Melanocyte of skin (primary cell): ENCODE results near the gene MSH4. TPM values are rescaled to one million over a fixed set of nuclear protein-coding genes. Genes with fewer than 3 reads are reported as not detected.

ENCODE experiments used
- small RNA-seq, 2 donors: library from RNA; depleted of rRNA; stranded (forward); fragments of <200 nt; gene quantifications; one replicate each; pipeline ENCODE3, GENCODE V24; 2012
- total RNA-seq, 2 donors: library from RNA; depleted of rRNA; stranded (reverse); fragments of >200 nt; gene quantifications; 2 replicates each; pipeline ENCODE4 v1.2.3, GENCODE V29; 2012

MSH4 gene
- under 1 TPM; under 0.01 to 0.34 TPM for total RNA-seq

GRCh38 chr1:75796376-75797272, at the start of gene MSH4:
MSH4 (plus strand) TSS chr1:75796882; CDS start chr1:75796986, 104 bp downstream.

GRCh38 chr1:75785983-75786853, 10.5 kb upstream of the MSH4 start, which contains the start of gene RABGGTB:
RABGGTB (plus strand) TSS chr1:75786256; CDS start chr1:75786272, 16 bp downstream.

GRCh38 chr1:75932304-75932703, 135.6 kb downstream of the MSH4 start, which contains the start of gene ASB17:
ASB17 (minus strand) TSS chr1:75932404; CDS start chr1:75932291, 113 bp downstream.

Small RNA genes within 50 kb of the gene (small RNA-seq; reads per million reads assigned to genes)
- gene SNORD45A (0 reads per million in 2 donors), gene SNORD45B (0 reads per million in 2 donors), gene SNORD45C (0 reads per million in 2 donors)

Other genes starting within 250 kb of the MSH4 start
- under 1 TPM in 1 of 2 donors, not detected in 1; under 0.01 TPM for gene SLC44A5, start 185.8 kb upstream of the MSH4 start, total RNA-seq
- gene ACADM, start 72.2 kb upstream of the MSH4 start, total RNA-seq: 10 to 100 TPM; 66.4 to 98.2 TPM
- 100 to 1,000 TPM; 102 to 199 TPM for gene RABGGTB, start 10.6 kb upstream of the MSH4 start, total RNA-seq
- gene ASB17, start 135.5 kb downstream of the MSH4 start, total RNA-seq: not detected